CD4-positive, CD25-positive, alpha-beta regulatory T cell (primary cell): ENCODE measurements around the gene BRMS1. TPM values are rescaled to one million over a fixed set of nuclear protein-coding genes. Genes with fewer than 3 reads are reported as not detected.
"Not testable (repeated sequence)": the region's sequence is repeated elsewhere in the genome, so short reads cannot be mapped to it uniquely, and the experiment has no call there.

Source experiments
- ATAC-seq, 2 donors: fragments of 150-1000 bp; cut with Tn5 transposase; one replicate each; pipeline ENCODE4 v1.10.0; 2021; ENCODE audit warnings: low read depth in 2 of 2, moderate number of reproducible peaks in 2 of 2, moderate library complexity in 1 of 2
- DNase-seq, 3 donors: peaks; one replicate each; pipeline versions ENCODE4 v3.0.0 to v3.0.0-alpha.2; 2012 to 2022; ENCODE audit warnings: mixed read lengths in 1 of 3
- H3K27ac ChIP-seq: one replicate; pipeline ENCODE4 v1.7.0; 2013; ENCODE audit warnings: mild to moderate bottlenecking, low read length; ENCODE audit not compliant: insufficient read depth, poor library complexity, severe bottlenecking
- H3K27me3 ChIP-seq: one replicate; pipeline ENCODE4 v1.7.0; 2013; ENCODE audit warnings: low read length; ENCODE audit not compliant: control insufficient read depth, insufficient read depth
- H3K36me3 ChIP-seq: one replicate; pipeline ENCODE4 v1.7.0; 2013; ENCODE audit warnings: mild to moderate bottlenecking, low read length, moderate library complexity; ENCODE audit not compliant: control insufficient read depth, insufficient read depth
- H3K4me1 ChIP-seq: 2 replicates; pipeline ENCODE4 v1.7.0; 2013; ENCODE audit warnings: mild to moderate bottlenecking, low read length; ENCODE audit not compliant: insufficient read depth, control insufficient read depth, poor library complexity, severe bottlenecking
- H3K4me3 ChIP-seq: one replicate; pipeline ENCODE4 v1.7.0; 2013; ENCODE audit warnings: low read depth, mild to moderate bottlenecking, low read length, moderate library complexity
- H3K9me3 ChIP-seq, 2 experiments: 1 replicate in 1 of 2; 2 replicates in 1 of 2; pipeline ENCODE4 v1.7.0; 2013; ENCODE audit warnings: low read length in 2 of 2, mild to moderate bottlenecking in 1 of 2, moderate library complexity in 1 of 2; ENCODE audit not compliant: control insufficient read depth in 2 of 2
- H3K27ac Mint-ChIP-seq, 3 donors: one replicate each; pipeline ENCODE4 v1.8.0; 2020 to 2022; ENCODE audit warnings: mild to moderate bottlenecking in 3 of 3, mixed read lengths in 3 of 3, moderate library complexity in 2 of 3
- H3K27me3 Mint-ChIP-seq: one replicate; pipeline ENCODE4 v1.8.0; 2022; ENCODE audit warnings: mild to moderate bottlenecking, mixed read lengths
- H3K36me3 Mint-ChIP-seq: one replicate; pipeline ENCODE4 v1.8.0; 2020; ENCODE audit warnings: mixed read lengths
- H3K4me1 Mint-ChIP-seq, 4 donors: one replicate each; pipeline ENCODE4 v1.8.0; 2020 to 2022; ENCODE audit warnings: mixed read lengths in 4 of 4, mild to moderate bottlenecking in 1 of 4
- H3K4me3 Mint-ChIP-seq, 4 donors: one replicate each; pipeline ENCODE4 v1.8.0; 2020 to 2022; ENCODE audit warnings: mild to moderate bottlenecking in 4 of 4, mixed read lengths in 4 of 4, moderate library complexity in 3 of 4
- H3K9me3 Mint-ChIP-seq, 7 donors: one replicate each; pipeline ENCODE4 v1.8.0; 2020 to 2022; ENCODE audit warnings: mixed read lengths in 7 of 7, mild to moderate bottlenecking in 3 of 7, moderate library complexity in 2 of 7
- polyA plus RNA-seq, 4 donors: library from polyadenylated mRNA; unstranded; fragments of 300-500 nt; fragmentation: Illumina TruSeq; gene quantifications; one replicate each; pipeline ENCODE4 v1.2.3, GENCODE V29; 2021
- total RNA-seq: library from RNA; stranded (reverse); gene quantifications from one replicate; pipeline ENCODE4 v1.2.3, GENCODE V29; 2022

Gene BRMS1
- total RNA-seq (53.4 TPM), polyA plus RNA-seq (10 to 100 TPM; 74.7 to 90.4 (median 82.5) TPM)

- peak within 1 kb of the TSS; percentile 97 to 99 (median 98) for H3K4me3 Mint-ChIP-seq
- peaks cover 0 to 3% (median 0%) of the 10 kb centered on the region in 7 donors for H3K9me3 Mint-ChIP-seq
- peaks cover 19% of the 10 kb centered on the region for H3K36me3 Mint-ChIP-seq
Observed at GRCh38 chr11:66344550-66345315, at the start of gene BRMS1. BRMS1 (minus strand) TSS chr11:66345104; CDS start chr11:66342234, 2,870 bp downstream.

GRCh38 chr11:66393954-66394353 is 49.0 kb upstream of the BRMS1 start:
- DNase-seq (no peak), ATAC-seq (no peak)
- H3K27ac ChIP-seq: no peak overlapping the region
- H3K4me3 Mint-ChIP-seq: no peak overlapping the region
- H3K36me3 ChIP-seq: no peaks in the 10 kb centered on the region
- peaks cover 3% of the 10 kb centered on the region for H3K27me3 ChIP-seq
- no peaks in the 10 kb centered on the region for H3K9me3 ChIP-seq
- H3K36me3 Mint-ChIP-seq: no peaks in the 10 kb centered on the region
- no peak overlapping the region for H3K27ac Mint-ChIP-seq
- H3K27me3 Mint-ChIP-seq: peaks cover 11% of the 10 kb centered on the region
- H3K4me1 Mint-ChIP-seq: peaks cover 0 to 4% (median 0%) of the 10 kb centered on the region in 4 donors
- H3K4me3 ChIP-seq: no peak overlapping the region
- no peaks in the 10 kb centered on the region for H3K4me1 ChIP-seq
- no peaks in the 10 kb centered on the region for H3K9me3 Mint-ChIP-seq

More at GRCh38 chr11:66344550-66345315, at the start of gene BRMS1:
- Histone ChIP-seq H3K4me1 (peaks cover 41% of the 10 kb centered on the region), H3K27ac (peak within 1 kb of the TSS; percentile 85), H3K36me3 (peaks cover 26% of the 10 kb centered on the region), H3K9me3 (no peaks in the 10 kb centered on the region), H3K4me3 (peak within 1 kb of the TSS; percentile 97), H3K27me3 (no peaks in the 10 kb centered on the region)
- peaks cover 24 to 64% (median 35%) of the 10 kb centered on the region in 4 donors for H3K4me1 Mint-ChIP-seq
- H3K27ac Mint-ChIP-seq: peak within 1 kb of the TSS; percentile 93 to 98 (median 98)
- peaks cover 6% of the 10 kb centered on the region for H3K27me3 Mint-ChIP-seq
- DNase-seq: peak; percentile 94 to 97 (median 97)
- peak; percentile 89 to 90 for ATAC-seq

GRCh38 chr11:66391322-66391721 is 46.4 kb upstream of the BRMS1 start:
- ATAC-seq: no peak
- Mint-ChIP-seq H3K27ac (no peak overlapping the region), H3K9me3 (no peaks in the 10 kb centered on the region), H3K36me3 (no peaks in the 10 kb centered on the region), H3K27me3 (peaks cover 16% of the 10 kb centered on the region), H3K4me3 (no peak overlapping the region), H3K4me1 (peaks cover 2 to 7% (median 3%) of the 10 kb centered on the region in 4 donors)
- H3K27me3 ChIP-seq: peaks cover 3% of the 10 kb centered on the region
- no peaks in the 10 kb centered on the region for H3K9me3 ChIP-seq
- H3K36me3 ChIP-seq: no peaks in the 10 kb centered on the region
- H3K27ac ChIP-seq: no peak overlapping the region
- H3K4me1 ChIP-seq: peaks cover 1% of the 10 kb centered on the region
- H3K4me3 ChIP-seq: no peak overlapping the region
- no peak for DNase-seq

GRCh38 chr11:66388780-66389386 is 44.0 kb upstream of the BRMS1 start:
- peaks cover 12% of the 10 kb centered on the region for H3K27me3 Mint-ChIP-seq
- H3K4me1 Mint-ChIP-seq: peaks cover 6 to 11% (median 7%) of the 10 kb centered on the region in 4 donors
- H3K27me3 ChIP-seq: no peaks in the 10 kb centered on the region
- ATAC-seq (peak; percentile 57 to 64), DNase-seq (peak; percentile 46 to 87 (median 69))
- no peaks in the 10 kb centered on the region for H3K9me3 ChIP-seq
- no peak overlapping the region for H3K4me3 Mint-ChIP-seq
- H3K27ac Mint-ChIP-seq: no peak overlapping the region
- no peaks in the 10 kb centered on the region for H3K36me3 ChIP-seq
- H3K4me3 ChIP-seq: no peak overlapping the region
- H3K27ac ChIP-seq: no peak overlapping the region
- no peaks in the 10 kb centered on the region for H3K9me3 Mint-ChIP-seq
- H3K36me3 Mint-ChIP-seq: no peaks in the 10 kb centered on the region
- peaks cover 5% of the 10 kb centered on the region for H3K4me1 ChIP-seq

GRCh38 chr11:66386171-66387069 is 41.5 kb upstream of the BRMS1 start:
- peaks cover 6 to 11% (median 7%) of the 10 kb centered on the region in 4 donors for H3K4me1 Mint-ChIP-seq
- H3K9me3 Mint-ChIP-seq: no peaks in the 10 kb centered on the region
- no peaks in the 10 kb centered on the region for H3K36me3 Mint-ChIP-seq
- peak overlapping the region in 2 of 4 donors; percentile 7 to 24 for H3K4me3 Mint-ChIP-seq
- no peaks in the 10 kb centered on the region for H3K9me3 ChIP-seq
- ATAC-seq (peak; percentile 50 to 74), DNase-seq (peak; percentile 66 to 81 (median 77))
- no peak overlapping the region for H3K27ac ChIP-seq
- H3K27me3 Mint-ChIP-seq: peaks cover 10% of the 10 kb centered on the region
- peak overlapping the region; percentile 31 for H3K4me3 ChIP-seq
- peaks cover 5% of the 10 kb centered on the region for H3K4me1 ChIP-seq
- H3K27me3 ChIP-seq: no peaks in the 10 kb centered on the region
- H3K36me3 ChIP-seq: no peaks in the 10 kb centered on the region
- H3K27ac Mint-ChIP-seq: peak overlapping the region in 1 of 3 donors; percentile 10

GRCh38 chr11:66384316-66384715 is 39.4 kb upstream of the BRMS1 start:
- not testable (repeated sequence) for H3K27ac ChIP-seq, H3K36me3 ChIP-seq, DNase-seq, H3K4me3 Mint-ChIP-seq, H3K27me3 ChIP-seq, H3K9me3 ChIP-seq, H3K4me1 ChIP-seq, H3K36me3 Mint-ChIP-seq, H3K4me3 ChIP-seq, ATAC-seq, H3K9me3 Mint-ChIP-seq, H3K27ac Mint-ChIP-seq
- Mint-ChIP-seq H3K4me1 (peaks cover 6 to 11% (median 7%) of the 10 kb centered on the region in 4 donors), H3K27me3 (peaks cover 10% of the 10 kb centered on the region)

GRCh38 chr11:66380264-66380663 is 35.4 kb upstream of the BRMS1 start:
- H3K9me3 ChIP-seq, H3K27ac Mint-ChIP-seq, ATAC-seq, H3K4me3 Mint-ChIP-seq, H3K4me1 Mint-ChIP-seq, H3K4me1 ChIP-seq, H3K36me3 ChIP-seq, H3K27me3 ChIP-seq, H3K27ac ChIP-seq, H3K4me3 ChIP-seq, H3K27me3 Mint-ChIP-seq, H3K9me3 Mint-ChIP-seq, H3K36me3 Mint-ChIP-seq, DNase-seq: not testable (repeated sequence)
